K562 (cell line): ENCODE measurements around the gene ZNF284.

Source experiments
- BRCA1 ChIP-seq, 2 experiments: fragments of 450-650 bp in 1 of 2; sonication (generic) in 1 of 2; formaldehyde crosslinking in 1 of 2; IDR thresholded peaks; 2 replicates each; pipeline versions ENCODE4 v1.5.0 to v1.6.1; 2017 to 2020; ENCODE audit warnings: mild to moderate bottlenecking in 1 of 2, missing genetic modification reagents in 1 of 2
- CBX8 ChIP-seq: fragments of 200-600 bp; sonication (generic); IDR thresholded peaks from 2 replicates; pipeline ENCODE4 v1.6.1; 2012; ENCODE audit warnings: borderline replicate concordance, mixed run types, low read depth, mild to moderate bottlenecking, moderate library complexity, mixed read lengths, low read length, control low read depth, inconsistent platforms; ENCODE audit not compliant: poor library complexity, severe bottlenecking; ENCODE audit errors: extremely low read depth
- ELF4 ChIP-seq: fragments of 450-650 bp; formaldehyde crosslinking; IDR thresholded peaks from 2 replicates; pipeline ENCODE4 v1.4.0; 2022; ENCODE audit warnings: missing genetic modification characterization
- EP300 ChIP-seq: IDR thresholded peaks from 2 replicates; pipeline ENCODE4 v1.6.1; 2012; ENCODE audit warnings: low read length, improper control_type of control experiment
- PHF8 ChIP-seq: fragments of 200-600 bp; sonication (generic); IDR thresholded peaks from 2 replicates; pipeline ENCODE4 v1.6.1; 2012; ENCODE audit warnings: mixed run types, mild to moderate bottlenecking, inconsistent platforms, low read length, moderate library complexity, borderline replicate concordance
- POLR2A ChIP-seq: fragments of 450-650 bp; conservative IDR thresholded peaks from 2 replicates; pipeline ENCODE4 v1.6.1; 2016
- POLR2AphosphoS2 ChIP-seq: IDR thresholded peaks from 2 replicates; pipeline ENCODE4 v1.6.1; 2012; ENCODE audit warnings: low read length, improper control_type of control experiment
- SIN3A ChIP-seq, 2 experiments: fragments of 150-350 bp in 1 of 2; IDR thresholded peaks; 2 replicates each; pipeline ENCODE4 v1.6.1; 2011 to 2016; ENCODE audit warnings: borderline replicate concordance in 2 of 2, low read depth in 2 of 2, low read length in 2 of 2, mild to moderate bottlenecking in 2 of 2, moderate library complexity in 2 of 2; ENCODE audit not compliant: control insufficient read depth in 1 of 2
- TEAD4 ChIP-seq, 2 experiments: sonication (generic) in 1 of 2; formaldehyde crosslinking in 1 of 2; IDR thresholded peaks; 2 replicates each; pipeline versions ENCODE4 v1.6.1 to v1.8.0; 2012 to 2022; ENCODE audit warnings: borderline replicate concordance in 1 of 2, inconsistent platforms in 1 of 2, low read length in 1 of 2, mild to moderate bottlenecking in 1 of 2, missing genetic modification reagents in 1 of 2
- ZZZ3 ChIP-seq: fragments of 450-650 bp; IDR thresholded peaks from 2 replicates; pipeline ENCODE4 v1.6.1; 2016; ENCODE audit warnings: antibody characterized with exemption, mild to moderate bottlenecking, moderate library complexity
- TF ChIP-seq, protein P1 (sequence below), 2 experiments: fragments of 450-650 bp; formaldehyde crosslinking in 1 of 2; IDR thresholded peaks; 2 replicates each; pipeline versions ENCODE4 v1.4.0 to v1.6.1; 2014 to 2020; ENCODE audit warnings: mild to moderate bottlenecking in 2 of 2, borderline replicate concordance in 1 of 2, low read depth in 1 of 2
- TF ChIP-seq, protein P2 (sequence below), 3 experiments: IDR thresholded peaks in 2 of 3; conservative IDR thresholded peaks in 1 of 3; 2 replicates each; pipeline ENCODE4 v1.5.1; 2011 to 2012; ENCODE audit warnings: low read length in 3 of 3, mild to moderate bottlenecking in 3 of 3, control low read depth in 2 of 3, improper control_type of control experiment in 1 of 3, inconsistent platforms in 1 of 3, low read depth in 1 of 3, mixed read lengths in 1 of 3, moderate library complexity in 1 of 3; ENCODE audit not compliant: insufficient read depth in 2 of 3
- TF ChIP-seq, protein P3 (sequence below): sonication (generic); formaldehyde crosslinking; IDR thresholded peaks from 2 replicates; pipeline ENCODE4 v1.8.1; 2023; ENCODE audit warnings: mild to moderate bottlenecking, missing genetic modification reagents

DNA sequence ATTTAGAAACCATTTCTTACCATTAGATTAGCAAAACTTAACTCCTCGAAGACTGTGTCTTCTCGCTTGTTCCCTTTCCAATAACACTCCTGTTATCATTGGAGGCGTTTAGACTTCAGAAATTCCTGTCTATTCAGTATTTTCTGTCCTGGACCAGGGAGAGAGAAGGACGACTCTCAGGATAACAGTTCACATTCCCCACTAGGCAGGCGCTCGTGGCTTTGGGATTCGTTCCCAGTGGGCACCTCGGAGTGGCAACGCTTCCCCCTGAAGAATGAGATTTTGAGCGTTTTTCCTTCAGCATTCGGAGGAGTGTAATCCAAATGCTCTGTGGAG, 40.8 kb downstream of the ZNF284 start:
- TF ChIP-seq BRCA1 (IDR thresholded peaks at IDR 0.05) = no peak
- TF ChIP-seq BRCA1 (CRISPR knock-in tag; IDR thresholded peaks at IDR 0.05) = no peak
- no peak for TF ChIP-seq ZZZ3
- no peak for TF ChIP-seq ELF4 (CRISPR knock-in tag)
- TF ChIP-seq, protein P1, sequence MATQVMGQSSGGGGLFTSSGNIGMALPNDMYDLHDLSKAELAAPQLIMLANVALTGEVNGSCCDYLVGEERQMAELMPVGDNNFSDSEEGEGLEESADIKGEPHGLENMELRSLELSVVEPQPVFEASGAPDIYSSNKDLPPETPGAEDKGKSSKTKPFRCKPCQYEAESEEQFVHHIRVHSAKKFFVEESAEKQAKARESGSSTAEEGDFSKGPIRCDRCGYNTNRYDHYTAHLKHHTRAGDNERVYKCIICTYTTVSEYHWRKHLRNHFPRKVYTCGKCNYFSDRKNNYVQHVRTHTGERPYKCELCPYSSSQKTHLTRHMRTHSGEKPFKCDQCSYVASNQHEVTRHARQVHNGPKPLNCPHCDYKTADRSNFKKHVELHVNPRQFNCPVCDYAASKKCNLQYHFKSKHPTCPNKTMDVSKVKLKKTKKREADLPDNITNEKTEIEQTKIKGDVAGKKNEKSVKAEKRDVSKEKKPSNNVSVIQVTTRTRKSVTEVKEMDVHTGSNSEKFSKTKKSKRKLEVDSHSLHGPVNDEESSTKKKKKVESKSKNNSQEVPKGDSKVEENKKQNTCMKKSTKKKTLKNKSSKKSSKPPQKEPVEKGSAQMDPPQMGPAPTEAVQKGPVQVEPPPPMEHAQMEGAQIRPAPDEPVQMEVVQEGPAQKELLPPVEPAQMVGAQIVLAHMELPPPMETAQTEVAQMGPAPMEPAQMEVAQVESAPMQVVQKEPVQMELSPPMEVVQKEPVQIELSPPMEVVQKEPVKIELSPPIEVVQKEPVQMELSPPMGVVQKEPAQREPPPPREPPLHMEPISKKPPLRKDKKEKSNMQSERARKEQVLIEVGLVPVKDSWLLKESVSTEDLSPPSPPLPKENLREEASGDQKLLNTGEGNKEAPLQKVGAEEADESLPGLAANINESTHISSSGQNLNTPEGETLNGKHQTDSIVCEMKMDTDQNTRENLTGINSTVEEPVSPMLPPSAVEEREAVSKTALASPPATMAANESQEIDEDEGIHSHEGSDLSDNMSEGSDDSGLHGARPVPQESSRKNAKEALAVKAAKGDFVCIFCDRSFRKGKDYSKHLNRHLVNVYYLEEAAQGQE (IDR thresholded peaks at IDR 0.05; ENCODE audit: borderline replicate concordance) = no peak
- TF ChIP-seq, protein P1 (CRISPR knock-in tag; IDR thresholded peaks at IDR 0.05; ENCODE audit: low read depth) = no peak
- TF ChIP-seq POLR2A = no peak
- TF ChIP-seq TEAD4 (IDR thresholded peaks at IDR 0.05; ENCODE audit: low read length) = no peak
- TF ChIP-seq TEAD4 (CRISPR knock-in tag; IDR thresholded peaks at IDR 0.05; ENCODE audit: borderline replicate concordance) = no peak
- TF ChIP-seq, protein P2, sequence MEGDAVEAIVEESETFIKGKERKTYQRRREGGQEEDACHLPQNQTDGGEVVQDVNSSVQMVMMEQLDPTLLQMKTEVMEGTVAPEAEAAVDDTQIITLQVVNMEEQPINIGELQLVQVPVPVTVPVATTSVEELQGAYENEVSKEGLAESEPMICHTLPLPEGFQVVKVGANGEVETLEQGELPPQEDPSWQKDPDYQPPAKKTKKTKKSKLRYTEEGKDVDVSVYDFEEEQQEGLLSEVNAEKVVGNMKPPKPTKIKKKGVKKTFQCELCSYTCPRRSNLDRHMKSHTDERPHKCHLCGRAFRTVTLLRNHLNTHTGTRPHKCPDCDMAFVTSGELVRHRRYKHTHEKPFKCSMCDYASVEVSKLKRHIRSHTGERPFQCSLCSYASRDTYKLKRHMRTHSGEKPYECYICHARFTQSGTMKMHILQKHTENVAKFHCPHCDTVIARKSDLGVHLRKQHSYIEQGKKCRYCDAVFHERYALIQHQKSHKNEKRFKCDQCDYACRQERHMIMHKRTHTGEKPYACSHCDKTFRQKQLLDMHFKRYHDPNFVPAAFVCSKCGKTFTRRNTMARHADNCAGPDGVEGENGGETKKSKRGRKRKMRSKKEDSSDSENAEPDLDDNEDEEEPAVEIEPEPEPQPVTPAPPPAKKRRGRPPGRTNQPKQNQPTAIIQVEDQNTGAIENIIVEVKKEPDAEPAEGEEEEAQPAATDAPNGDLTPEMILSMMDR (IDR thresholded peaks at IDR 0.05 in 2 of 3, conservative IDR thresholded peaks at IDR 0.05 in 1 of 3; ENCODE audit: insufficient read depth in 2 of 3, low read depth in 1 of 3, low read length in 3 of 3) = no peak
- TF ChIP-seq, protein P3, sequence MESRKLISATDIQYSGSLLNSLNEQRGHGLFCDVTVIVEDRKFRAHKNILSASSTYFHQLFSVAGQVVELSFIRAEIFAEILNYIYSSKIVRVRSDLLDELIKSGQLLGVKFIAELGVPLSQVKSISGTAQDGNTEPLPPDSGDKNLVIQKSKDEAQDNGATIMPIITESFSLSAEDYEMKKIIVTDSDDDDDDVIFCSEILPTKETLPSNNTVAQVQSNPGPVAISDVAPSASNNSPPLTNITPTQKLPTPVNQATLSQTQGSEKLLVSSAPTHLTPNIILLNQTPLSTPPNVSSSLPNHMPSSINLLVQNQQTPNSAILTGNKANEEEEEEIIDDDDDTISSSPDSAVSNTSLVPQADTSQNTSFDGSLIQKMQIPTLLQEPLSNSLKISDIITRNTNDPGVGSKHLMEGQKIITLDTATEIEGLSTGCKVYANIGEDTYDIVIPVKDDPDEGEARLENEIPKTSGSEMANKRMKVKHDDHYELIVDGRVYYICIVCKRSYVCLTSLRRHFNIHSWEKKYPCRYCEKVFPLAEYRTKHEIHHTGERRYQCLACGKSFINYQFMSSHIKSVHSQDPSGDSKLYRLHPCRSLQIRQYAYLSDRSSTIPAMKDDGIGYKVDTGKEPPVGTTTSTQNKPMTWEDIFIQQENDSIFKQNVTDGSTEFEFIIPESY (CRISPR knock-in tag) = no peak
- TF ChIP-seq POLR2AphosphoS2 = no peak
- no peak; the same call in 1 of the 2 replicates for TF ChIP-seq PHF8
- TF ChIP-seq SIN3A (IDR thresholded peaks at IDR 0.05; ENCODE audit: borderline replicate concordance in 2 of 2, control insufficient read depth in 1 of 2, low read depth in 2 of 2, low read length in 2 of 2) = no peak
- no peak for TF ChIP-seq EP300
- no peak for TF ChIP-seq CBX8
